Liver (tissue), 9 donors: ENCODE measurements around the gene SNCAIP. TPM values are rescaled to one million over a fixed set of nuclear protein-coding genes. Genes with fewer than 3 reads are reported as not detected.

ENCODE experiments used
- DNase-seq: peaks from one replicate; pipeline ENCODE4 v3.0.0-alpha.2; 2017; ENCODE audit warnings: low spot score
- H3K27ac ChIP-seq, 2 donors: one replicate each; pipeline ENCODE4 v1.7.0; 2013; ENCODE audit warnings: inconsistent platforms in 2 of 2, low read length in 2 of 2, control low read depth in 1 of 2, low read depth in 1 of 2, mild to moderate bottlenecking in 1 of 2
- H3K27me3 ChIP-seq, 4 donors: one replicate each; pipeline versions ENCODE4 v1.6.1 to v1.7.0; 2013; ENCODE audit warnings: low read length in 3 of 4, inconsistent platforms in 1 of 4, mild to moderate bottlenecking in 1 of 4, moderate library complexity in 1 of 4; ENCODE audit not compliant: control insufficient read depth in 4 of 4, insufficient read depth in 4 of 4
- H3K36me3 ChIP-seq, 4 donors: one replicate each; pipeline versions ENCODE4 v1.6.1 to v1.7.0; 2013; ENCODE audit warnings: low read length in 3 of 4, mild to moderate bottlenecking in 3 of 4, low read depth in 1 of 4, moderate library complexity in 1 of 4; ENCODE audit not compliant: control insufficient read depth in 4 of 4, insufficient read depth in 3 of 4
- H3K4me1 ChIP-seq, 4 donors: one replicate each; pipeline versions ENCODE4 v1.6.1 to v1.7.0; 2013; ENCODE audit warnings: low read length in 3 of 4, mild to moderate bottlenecking in 3 of 4, moderate library complexity in 1 of 4; ENCODE audit not compliant: control insufficient read depth in 4 of 4, insufficient read depth in 4 of 4
- H3K4me3 ChIP-seq, 3 donors: one replicate each; pipeline versions ENCODE4 v1.6.1 to v1.7.0; 2013; ENCODE audit warnings: low read length in 3 of 3, control low read depth in 1 of 3, low read depth in 1 of 3, mild to moderate bottlenecking in 1 of 3
- H3K9ac ChIP-seq, 2 donors: one replicate each; pipeline ENCODE4 v1.7.0; 2013; ENCODE audit warnings: low read length in 2 of 2, mild to moderate bottlenecking in 2 of 2, moderate library complexity in 2 of 2, control low read depth in 1 of 2, low read depth in 1 of 2
- H3K9me3 ChIP-seq, 4 donors: one replicate each; pipeline versions ENCODE4 v1.6.1 to v1.7.0; 2013; ENCODE audit warnings: low read length in 3 of 4; ENCODE audit not compliant: control insufficient read depth in 4 of 4
- HNF4G ChIP-seq: IDR thresholded peaks from 2 replicates; pipeline ENCODE4 v1.6.1; 2016; ENCODE audit warnings: antibody characterized with exemption
- RAD21 ChIP-seq, 2 donors: IDR thresholded peaks; 2 replicates each; pipeline ENCODE4 v1.6.1; 2016; ENCODE audit warnings: antibody characterized with exemption in 2 of 2, mild to moderate bottlenecking in 2 of 2
- RXRA ChIP-seq, 2 donors: IDR thresholded peaks; 2 replicates each; pipeline ENCODE4 v1.6.1; 2017 to 2018; ENCODE audit warnings: antibody characterized with exemption in 2 of 2, mild to moderate bottlenecking in 1 of 2
- SP1 ChIP-seq: IDR thresholded peaks from 2 replicates; pipeline ENCODE4 v1.6.1; 2018; ENCODE audit warnings: antibody characterized with exemption, mild to moderate bottlenecking
- WGBS: extraction: QIAGEN DNeasy Blood & Tissue Kit; methylation state at CpG from one replicate; pipeline ENCODE4 v1.1.7; 2013; 5-methylcytosine and 5-hydroxymethylcytosine counted together
- polyA plus RNA-seq, 2 donors: library from polyadenylated mRNA; stranded (reverse) in 1 of 2; unstranded in 1 of 2; fragments of 200-250 nt in 1 of 2; fragments of >200 nt in 1 of 2; fragmentation: Nextera tagmentation in 1 of 2; extraction: Ambion mirVana in 1 of 2; gene quantifications; one replicate each; pipeline versions ENCODE4 v1.2.1 to v1.2.3, GENCODE V29; 2013 to 2015
- total RNA-seq, 2 donors: library from RNA; depleted of rRNA; stranded (reverse); fragments of >200 nt; gene quantifications; one replicate each; pipeline ENCODE4 v1.2.3, GENCODE V29; 2014
- TF ChIP-seq, protein P1 (sequence below): fragments of 150-350 bp; IDR thresholded peaks from 2 replicates; pipeline ENCODE4 v1.5.1; 2017; ENCODE audit warnings: improper control_type of control experiment, low read depth, low read length; ENCODE audit not compliant: missing input control
- TF ChIP-seq, protein P2 (sequence below): IDR thresholded peaks from 2 replicates; pipeline ENCODE4 v1.6.1; 2016; ENCODE audit warnings: antibody characterized with exemption
- TF ChIP-seq, protein P3 (sequence below): IDR thresholded peaks from 2 replicates; pipeline ENCODE4 v1.6.1; 2016; ENCODE audit warnings: antibody characterized with exemption, mild to moderate bottlenecking
- donor health status: healthy.
- donor health status: healthy.
- donor health status: healthy.
- donor health status: healthy.
- donor health status: healthy.

SNCAIP gene
- total and polyA plus RNA-seq, 4 donors = 0.17 to 2.1 (median 0.74) TPM

DNA sequence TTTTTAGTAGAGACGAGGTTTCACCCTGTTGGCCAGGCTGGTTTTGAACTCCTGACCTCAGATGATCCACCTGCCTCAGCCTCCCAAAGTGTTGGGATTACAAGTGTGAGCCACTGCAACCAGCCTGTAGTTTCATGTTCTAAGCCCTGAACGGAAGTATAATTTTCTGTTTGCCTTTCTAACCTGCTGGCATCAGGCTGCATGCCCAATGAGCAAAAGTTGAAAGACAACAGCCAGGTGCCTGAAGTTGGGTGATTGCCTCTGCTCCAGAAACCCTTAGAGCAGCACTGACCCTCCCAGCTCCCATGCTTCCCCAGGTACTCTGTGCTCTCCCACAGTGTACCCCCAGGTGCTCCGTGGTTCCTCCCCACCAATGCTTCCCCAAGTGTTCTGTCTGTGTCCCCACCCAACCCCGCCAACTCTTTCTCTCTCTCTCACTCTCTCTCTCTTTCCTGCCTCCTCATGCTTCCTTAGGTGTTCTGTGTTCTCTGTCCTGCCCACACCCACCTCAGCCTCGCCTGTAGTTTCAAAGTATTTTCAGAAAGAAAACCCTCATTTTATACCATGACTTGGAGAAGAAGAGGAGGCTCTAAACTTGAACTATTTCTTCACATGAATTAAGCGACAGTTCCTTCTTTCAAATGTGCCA, 145.3 kb downstream of the SNCAIP start:
- TF ChIP-seq RXRA (IDR thresholded peaks at IDR 0.05) (no peak), HNF4G (no peak), SP1 (peak; percentile 20)
- TF ChIP-seq, protein P1, sequence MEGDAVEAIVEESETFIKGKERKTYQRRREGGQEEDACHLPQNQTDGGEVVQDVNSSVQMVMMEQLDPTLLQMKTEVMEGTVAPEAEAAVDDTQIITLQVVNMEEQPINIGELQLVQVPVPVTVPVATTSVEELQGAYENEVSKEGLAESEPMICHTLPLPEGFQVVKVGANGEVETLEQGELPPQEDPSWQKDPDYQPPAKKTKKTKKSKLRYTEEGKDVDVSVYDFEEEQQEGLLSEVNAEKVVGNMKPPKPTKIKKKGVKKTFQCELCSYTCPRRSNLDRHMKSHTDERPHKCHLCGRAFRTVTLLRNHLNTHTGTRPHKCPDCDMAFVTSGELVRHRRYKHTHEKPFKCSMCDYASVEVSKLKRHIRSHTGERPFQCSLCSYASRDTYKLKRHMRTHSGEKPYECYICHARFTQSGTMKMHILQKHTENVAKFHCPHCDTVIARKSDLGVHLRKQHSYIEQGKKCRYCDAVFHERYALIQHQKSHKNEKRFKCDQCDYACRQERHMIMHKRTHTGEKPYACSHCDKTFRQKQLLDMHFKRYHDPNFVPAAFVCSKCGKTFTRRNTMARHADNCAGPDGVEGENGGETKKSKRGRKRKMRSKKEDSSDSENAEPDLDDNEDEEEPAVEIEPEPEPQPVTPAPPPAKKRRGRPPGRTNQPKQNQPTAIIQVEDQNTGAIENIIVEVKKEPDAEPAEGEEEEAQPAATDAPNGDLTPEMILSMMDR = no peak
- TF ChIP-seq, protein P2, sequence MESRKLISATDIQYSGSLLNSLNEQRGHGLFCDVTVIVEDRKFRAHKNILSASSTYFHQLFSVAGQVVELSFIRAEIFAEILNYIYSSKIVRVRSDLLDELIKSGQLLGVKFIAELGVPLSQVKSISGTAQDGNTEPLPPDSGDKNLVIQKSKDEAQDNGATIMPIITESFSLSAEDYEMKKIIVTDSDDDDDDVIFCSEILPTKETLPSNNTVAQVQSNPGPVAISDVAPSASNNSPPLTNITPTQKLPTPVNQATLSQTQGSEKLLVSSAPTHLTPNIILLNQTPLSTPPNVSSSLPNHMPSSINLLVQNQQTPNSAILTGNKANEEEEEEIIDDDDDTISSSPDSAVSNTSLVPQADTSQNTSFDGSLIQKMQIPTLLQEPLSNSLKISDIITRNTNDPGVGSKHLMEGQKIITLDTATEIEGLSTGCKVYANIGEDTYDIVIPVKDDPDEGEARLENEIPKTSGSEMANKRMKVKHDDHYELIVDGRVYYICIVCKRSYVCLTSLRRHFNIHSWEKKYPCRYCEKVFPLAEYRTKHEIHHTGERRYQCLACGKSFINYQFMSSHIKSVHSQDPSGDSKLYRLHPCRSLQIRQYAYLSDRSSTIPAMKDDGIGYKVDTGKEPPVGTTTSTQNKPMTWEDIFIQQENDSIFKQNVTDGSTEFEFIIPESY = no peak
- TF ChIP-seq, protein P3, sequence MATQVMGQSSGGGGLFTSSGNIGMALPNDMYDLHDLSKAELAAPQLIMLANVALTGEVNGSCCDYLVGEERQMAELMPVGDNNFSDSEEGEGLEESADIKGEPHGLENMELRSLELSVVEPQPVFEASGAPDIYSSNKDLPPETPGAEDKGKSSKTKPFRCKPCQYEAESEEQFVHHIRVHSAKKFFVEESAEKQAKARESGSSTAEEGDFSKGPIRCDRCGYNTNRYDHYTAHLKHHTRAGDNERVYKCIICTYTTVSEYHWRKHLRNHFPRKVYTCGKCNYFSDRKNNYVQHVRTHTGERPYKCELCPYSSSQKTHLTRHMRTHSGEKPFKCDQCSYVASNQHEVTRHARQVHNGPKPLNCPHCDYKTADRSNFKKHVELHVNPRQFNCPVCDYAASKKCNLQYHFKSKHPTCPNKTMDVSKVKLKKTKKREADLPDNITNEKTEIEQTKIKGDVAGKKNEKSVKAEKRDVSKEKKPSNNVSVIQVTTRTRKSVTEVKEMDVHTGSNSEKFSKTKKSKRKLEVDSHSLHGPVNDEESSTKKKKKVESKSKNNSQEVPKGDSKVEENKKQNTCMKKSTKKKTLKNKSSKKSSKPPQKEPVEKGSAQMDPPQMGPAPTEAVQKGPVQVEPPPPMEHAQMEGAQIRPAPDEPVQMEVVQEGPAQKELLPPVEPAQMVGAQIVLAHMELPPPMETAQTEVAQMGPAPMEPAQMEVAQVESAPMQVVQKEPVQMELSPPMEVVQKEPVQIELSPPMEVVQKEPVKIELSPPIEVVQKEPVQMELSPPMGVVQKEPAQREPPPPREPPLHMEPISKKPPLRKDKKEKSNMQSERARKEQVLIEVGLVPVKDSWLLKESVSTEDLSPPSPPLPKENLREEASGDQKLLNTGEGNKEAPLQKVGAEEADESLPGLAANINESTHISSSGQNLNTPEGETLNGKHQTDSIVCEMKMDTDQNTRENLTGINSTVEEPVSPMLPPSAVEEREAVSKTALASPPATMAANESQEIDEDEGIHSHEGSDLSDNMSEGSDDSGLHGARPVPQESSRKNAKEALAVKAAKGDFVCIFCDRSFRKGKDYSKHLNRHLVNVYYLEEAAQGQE = no peak
- 74% methylated on average over 6 of the region's 6 CpGs for WGBS
- no peaks in the 10 kb centered on the region for H3K9me3 ChIP-seq
- H3K36me3 ChIP-seq = peaks cover 0 to 2% (median under 1%) of the 10 kb centered on the region in 4 donors
- H3K4me1 ChIP-seq = peaks cover 0 to 3% (median 0%) of the 10 kb centered on the region in 4 donors
- no peak overlapping the region for H3K9ac ChIP-seq
- H3K27ac ChIP-seq = no peak overlapping the region
- H3K4me3 ChIP-seq = no peak overlapping the region
- H3K27me3 ChIP-seq = no peaks in the 10 kb centered on the region
- no peak for DNase-seq

DNA sequence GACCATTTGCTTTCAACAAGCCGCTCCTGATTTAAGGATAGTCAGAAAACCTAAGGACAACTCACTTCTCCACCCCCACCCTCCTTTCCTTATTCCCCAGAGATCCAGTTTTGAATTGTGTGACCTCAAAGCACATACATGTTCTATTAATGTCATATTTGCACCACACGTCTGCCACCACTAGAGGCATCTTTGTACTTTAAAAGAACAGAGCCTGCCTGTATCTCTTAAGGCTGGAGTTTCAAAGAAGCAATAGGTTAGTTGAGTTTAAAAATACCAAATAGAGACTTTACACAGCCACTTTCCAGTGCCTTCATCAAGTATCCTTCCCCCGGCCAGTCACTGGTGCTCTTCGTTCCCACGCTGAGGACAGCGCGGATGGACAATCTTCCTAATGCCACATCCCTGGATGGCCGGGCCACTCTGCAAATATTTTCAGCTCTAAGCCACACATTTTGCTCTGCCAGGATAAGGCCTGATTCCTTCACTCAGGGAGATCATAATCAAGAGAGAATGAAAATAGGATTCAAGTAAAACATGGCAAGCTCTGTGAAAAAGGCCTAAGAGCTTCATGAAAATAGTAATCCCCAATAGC, 146.3 kb downstream of the SNCAIP start:
- Histone ChIP-seq H3K27ac (no peak overlapping the region), H3K9me3 (no peaks in the 10 kb centered on the region), H3K27me3 (no peaks in the 10 kb centered on the region), H3K9ac (no peak overlapping the region), H3K4me1 (peaks cover 0 to 3% (median 0%) of the 10 kb centered on the region in 4 donors), H3K36me3 (peaks cover 0 to 1% (median 0%) of the 10 kb centered on the region in 4 donors), H3K4me3 (no peak overlapping the region)
- 89% methylated on average over 8 of the region's 8 CpGs for WGBS
- peak; percentile 65 to 74 for TF ChIP-seq RAD21 (IDR thresholded peaks at IDR 0.05)
- TF ChIP-seq RXRA (IDR thresholded peaks at IDR 0.05) = peak in 1 of 2 donors; percentile 6
- TF ChIP-seq, protein P3 = no peak
- TF ChIP-seq, protein P1 = peak; percentile 39
- DNase-seq = no peak
